Nephron (organoid): ENCODE measurements around the gene GABARAPL1.

ENCODE experiments used
- H3K27ac Mint-ChIP-seq, 3 experiments: 2 replicates each; pipeline ENCODE4 v1.8.0; 2020; ENCODE audit warnings: mixed read lengths in 3 of 3, mild to moderate bottlenecking in 2 of 3, moderate library complexity in 1 of 3
- H3K27me3 Mint-ChIP-seq: 2 replicates; pipeline ENCODE4 v1.8.0; 2021; ENCODE audit warnings: low read depth, mild to moderate bottlenecking, moderate library complexity, mixed read lengths
- H3K36me3 Mint-ChIP-seq: 2 replicates; pipeline ENCODE4 v1.8.0; 2020; ENCODE audit warnings: low read depth, mixed read lengths
- H3K4me1 Mint-ChIP-seq: 2 replicates; pipeline ENCODE4 v1.8.0; 2020; ENCODE audit warnings: mixed read lengths
- H3K4me3 Mint-ChIP-seq, 3 experiments: 2 replicates each; pipeline ENCODE4 v1.8.0; 2020; ENCODE audit warnings: mild to moderate bottlenecking in 3 of 3, mixed read lengths in 3 of 3, moderate library complexity in 2 of 3
- H3K9me3 Mint-ChIP-seq: 2 replicates; pipeline ENCODE4 v1.8.0; 2020; ENCODE audit warnings: mixed read lengths
- TF ChIP-seq, protein P1 (sequence below), 3 experiments: fragments of 200-600 bp; sonication (generic); IDR thresholded peaks; one replicate each; pipeline ENCODE4 v1.5.0; 2021; ENCODE audit warnings: antibody characterized with exemption in 3 of 3; ENCODE audit not compliant: unreplicated experiment in 3 of 3

GABARAPL1 gene

DNA sequence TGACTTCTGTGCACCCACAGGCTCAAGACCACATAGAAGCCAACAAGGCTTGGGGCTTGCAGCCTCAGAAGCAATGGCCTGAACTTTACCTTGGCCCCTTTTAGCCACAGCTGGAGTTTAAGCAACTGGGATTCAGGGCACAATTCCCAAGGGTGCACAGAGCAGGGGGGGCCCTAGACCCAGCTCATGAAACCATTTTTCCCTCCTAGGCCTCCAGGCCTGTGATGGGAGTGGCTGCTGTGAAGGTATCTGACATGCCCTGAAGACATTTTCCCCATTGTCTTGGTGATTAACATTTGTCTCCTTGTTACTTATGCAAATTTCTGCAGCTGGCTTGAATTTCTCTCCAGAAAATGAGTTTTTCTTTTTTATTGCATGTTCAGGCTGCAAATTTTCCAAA, 21.9 kb downstream of the GABARAPL1 start:
- H3K4me3 Mint-ChIP-seq: no peak overlapping the region
- H3K4me1 Mint-ChIP-seq: no peaks in the 10 kb centered on the region
- no peaks in the 10 kb centered on the region for H3K27me3 Mint-ChIP-seq
- peaks cover 12% of the 10 kb centered on the region for H3K9me3 Mint-ChIP-seq
- TF ChIP-seq, protein P1, sequence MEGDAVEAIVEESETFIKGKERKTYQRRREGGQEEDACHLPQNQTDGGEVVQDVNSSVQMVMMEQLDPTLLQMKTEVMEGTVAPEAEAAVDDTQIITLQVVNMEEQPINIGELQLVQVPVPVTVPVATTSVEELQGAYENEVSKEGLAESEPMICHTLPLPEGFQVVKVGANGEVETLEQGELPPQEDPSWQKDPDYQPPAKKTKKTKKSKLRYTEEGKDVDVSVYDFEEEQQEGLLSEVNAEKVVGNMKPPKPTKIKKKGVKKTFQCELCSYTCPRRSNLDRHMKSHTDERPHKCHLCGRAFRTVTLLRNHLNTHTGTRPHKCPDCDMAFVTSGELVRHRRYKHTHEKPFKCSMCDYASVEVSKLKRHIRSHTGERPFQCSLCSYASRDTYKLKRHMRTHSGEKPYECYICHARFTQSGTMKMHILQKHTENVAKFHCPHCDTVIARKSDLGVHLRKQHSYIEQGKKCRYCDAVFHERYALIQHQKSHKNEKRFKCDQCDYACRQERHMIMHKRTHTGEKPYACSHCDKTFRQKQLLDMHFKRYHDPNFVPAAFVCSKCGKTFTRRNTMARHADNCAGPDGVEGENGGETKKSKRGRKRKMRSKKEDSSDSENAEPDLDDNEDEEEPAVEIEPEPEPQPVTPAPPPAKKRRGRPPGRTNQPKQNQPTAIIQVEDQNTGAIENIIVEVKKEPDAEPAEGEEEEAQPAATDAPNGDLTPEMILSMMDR (IDR thresholded peaks at IDR 0.05; ENCODE audit: unreplicated experiment in 3 of 3): no peak
- H3K36me3 Mint-ChIP-seq: peaks cover 10% of the 10 kb centered on the region
- H3K27ac Mint-ChIP-seq: no peak overlapping the region

DNA sequence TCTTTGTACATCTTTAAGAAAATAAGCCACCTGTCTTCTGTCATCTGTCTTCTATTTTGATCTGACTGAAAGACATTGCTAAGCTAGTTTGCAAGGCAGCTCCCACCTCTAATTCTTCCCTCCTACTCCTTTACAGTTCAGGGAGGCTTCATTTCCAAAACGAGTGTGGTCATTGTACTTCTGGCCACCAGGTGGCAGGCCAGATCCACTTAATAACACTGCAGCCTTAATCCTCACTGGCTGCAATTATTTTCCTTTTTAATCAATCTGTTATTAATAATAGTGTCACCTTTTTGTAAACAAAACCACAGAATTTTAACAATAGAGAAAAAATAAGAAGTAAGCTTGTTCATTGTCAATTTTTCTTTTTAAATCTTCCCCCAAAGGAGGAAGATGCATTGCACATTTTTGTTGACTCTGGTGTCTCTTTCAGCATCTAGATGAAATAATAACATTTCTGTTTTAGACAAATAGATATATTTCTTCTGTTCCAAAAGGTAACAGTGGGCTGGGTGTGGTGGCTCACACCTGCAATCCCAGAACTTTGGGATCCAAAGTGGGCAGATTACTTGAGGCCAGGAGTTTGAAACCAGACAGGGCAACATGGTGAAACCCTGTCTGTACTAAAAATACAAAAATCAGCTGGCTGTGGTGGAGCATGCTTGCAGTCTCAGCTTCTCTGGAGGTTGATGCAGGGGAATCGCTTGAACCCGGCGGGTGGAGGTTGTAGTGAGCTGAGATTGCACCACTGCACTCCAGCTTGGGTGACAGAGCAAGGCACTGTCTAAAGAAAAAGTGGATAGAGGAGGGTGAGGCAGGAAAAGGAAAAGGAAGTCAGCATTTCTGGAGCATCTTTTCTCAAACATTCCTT, 23.3 kb downstream of the GABARAPL1 start:
- no peak overlapping the region for H3K27ac Mint-ChIP-seq
- no peak overlapping the region for H3K4me3 Mint-ChIP-seq
- H3K4me1 Mint-ChIP-seq: no peaks in the 10 kb centered on the region
- H3K36me3 Mint-ChIP-seq: peaks cover 10% of the 10 kb centered on the region
- TF ChIP-seq, protein P1 (IDR thresholded peaks at IDR 0.05; ENCODE audit: unreplicated experiment in 3 of 3): peak; percentile 87 to 92 (median 89)
- peaks cover 12% of the 10 kb centered on the region for H3K9me3 Mint-ChIP-seq
- no peaks in the 10 kb centered on the region for H3K27me3 Mint-ChIP-seq

DNA sequence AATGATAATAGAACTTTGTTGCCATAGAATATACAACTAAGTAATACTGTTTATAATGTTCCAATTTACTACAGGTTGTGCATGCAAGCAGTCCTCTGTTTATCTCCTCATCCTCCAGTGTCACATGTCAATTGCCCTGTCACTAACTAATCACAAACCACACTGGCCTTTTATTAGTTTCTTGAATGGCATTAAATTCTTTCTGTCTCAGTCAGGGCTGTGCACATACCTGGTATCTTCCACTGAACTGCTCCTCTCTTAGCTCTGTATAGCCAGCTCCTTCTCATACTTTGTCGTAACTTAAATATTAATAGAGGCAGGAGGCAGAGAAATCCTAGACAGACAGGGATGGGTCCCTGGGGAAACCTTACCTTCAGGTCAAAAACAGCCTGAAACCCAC, 24.0 kb downstream of the GABARAPL1 start:
- Mint-ChIP-seq H3K36me3 (peaks cover 10% of the 10 kb centered on the region), H3K4me1 (no peaks in the 10 kb centered on the region), H3K4me3 (no peak overlapping the region), H3K27ac (no peak overlapping the region), H3K9me3 (peaks cover 12% of the 10 kb centered on the region), H3K27me3 (no peaks in the 10 kb centered on the region)
- TF ChIP-seq, protein P1 (IDR thresholded peaks at IDR 0.05; ENCODE audit: unreplicated experiment in 3 of 3): no peak

DNA sequence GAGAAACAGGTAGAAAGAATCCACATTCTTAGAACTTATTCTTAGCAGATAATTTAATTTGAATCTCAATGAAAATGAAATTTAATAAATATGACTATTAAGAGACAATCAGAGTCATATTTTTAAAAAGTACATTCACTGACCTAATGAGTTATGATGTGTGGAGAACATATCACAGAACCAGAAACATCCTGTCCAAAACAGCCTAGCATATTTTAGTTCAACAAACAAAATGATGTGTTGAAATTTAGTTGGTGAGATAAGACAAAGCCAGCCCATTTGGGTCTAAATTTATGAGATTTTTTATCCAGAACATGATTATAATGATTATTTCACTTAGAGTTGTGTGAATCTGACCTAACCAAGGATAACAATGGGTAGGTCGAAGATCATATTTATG, 25.8 kb downstream of the GABARAPL1 start:
- Mint-ChIP-seq H3K27ac (no peak overlapping the region), H3K4me3 (no peak overlapping the region), H3K27me3 (no peaks in the 10 kb centered on the region), H3K4me1 (no peaks in the 10 kb centered on the region), H3K9me3 (peaks cover 12% of the 10 kb centered on the region), H3K36me3 (peaks cover 10% of the 10 kb centered on the region)
- TF ChIP-seq, protein P1 (IDR thresholded peaks at IDR 0.05; ENCODE audit: unreplicated experiment in 3 of 3): no peak

DNA sequence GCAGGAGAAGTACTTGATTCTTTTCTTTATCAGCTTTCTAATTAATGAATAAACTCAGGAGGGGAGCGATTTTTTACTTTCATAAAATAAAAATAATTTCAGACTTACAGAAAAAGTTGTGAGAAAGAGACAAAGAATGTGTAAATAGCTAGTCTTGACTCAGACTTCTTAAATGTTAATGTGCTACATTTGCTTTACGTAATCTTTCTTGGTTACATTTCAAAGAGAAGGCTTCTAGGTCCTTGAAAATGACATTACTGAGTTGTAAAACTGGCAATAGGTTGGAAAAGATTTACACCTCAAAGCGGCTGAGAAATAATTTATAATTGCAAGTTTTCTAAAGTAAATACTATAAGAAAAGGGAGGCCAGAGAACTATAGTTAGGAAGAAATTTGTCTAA, 28.6 kb downstream of the GABARAPL1 start:
- Mint-ChIP-seq H3K4me1 (no peaks in the 10 kb centered on the region), H3K27me3 (no peaks in the 10 kb centered on the region), H3K36me3 (no peaks in the 10 kb centered on the region), H3K9me3 (no peaks in the 10 kb centered on the region), H3K27ac (no peak overlapping the region), H3K4me3 (no peak overlapping the region)
- TF ChIP-seq, protein P1 (IDR thresholded peaks at IDR 0.05; ENCODE audit: unreplicated experiment in 3 of 3): no peak

DNA sequence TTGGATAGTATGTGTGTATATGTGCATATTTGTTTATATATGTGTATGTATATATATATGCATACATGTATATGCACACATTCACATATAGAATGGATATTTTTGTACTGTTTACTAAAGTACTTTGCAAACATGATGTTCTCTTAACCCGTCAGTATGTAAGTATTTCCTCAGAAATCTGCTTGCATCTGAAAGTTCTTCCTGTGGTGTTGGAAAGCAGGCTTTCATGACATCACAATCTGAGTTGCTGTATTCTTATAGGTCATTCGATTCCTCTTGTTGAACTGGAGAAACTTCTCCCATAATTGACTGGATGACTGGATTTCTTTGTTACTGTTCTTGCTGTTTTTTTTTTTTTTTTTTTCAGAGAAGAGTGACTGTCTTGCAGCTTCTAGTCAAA, 29.1 kb downstream of the GABARAPL1 start:
- Mint-ChIP-seq H3K36me3 (no peaks in the 10 kb centered on the region), H3K27me3 (no peaks in the 10 kb centered on the region), H3K4me3 (no peak overlapping the region), H3K4me1 (no peaks in the 10 kb centered on the region), H3K9me3 (no peaks in the 10 kb centered on the region), H3K27ac (no peak overlapping the region)
- TF ChIP-seq, protein P1 (IDR thresholded peaks at IDR 0.05; ENCODE audit: unreplicated experiment in 3 of 3): no peak
